ENCODE data around the gene ICOS. TPM values are rescaled to one million over a fixed set of nuclear protein-coding genes. Genes with fewer than 3 reads are reported as not detected.

ICOS gene
- total and polyA plus RNA-seq, 2 of the 4 experiments (the other 2 are of a cell fraction): not detected

DNA sequence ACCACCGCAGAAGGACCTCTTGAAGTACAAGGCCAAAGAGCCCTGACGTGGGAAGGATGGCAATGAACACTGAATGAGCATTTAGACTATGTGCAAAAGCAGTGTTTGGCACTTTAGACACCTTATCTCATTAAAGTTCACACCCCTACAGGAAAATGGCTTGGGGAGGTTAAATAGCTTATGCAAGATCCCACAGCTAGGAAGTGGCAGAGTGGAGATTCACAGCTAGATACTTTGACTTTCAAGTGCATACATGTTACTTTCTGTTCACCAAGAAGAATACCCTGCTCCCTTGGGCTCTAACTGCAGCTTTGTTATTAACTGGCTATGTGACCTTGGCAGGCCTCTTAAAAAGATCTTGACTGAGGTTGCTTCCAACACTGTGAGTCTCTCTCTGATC lies 58.2 kb downstream of the ICOS start:
- dilution Hi-C loops (cut with HindIII; ENCODE audit: low sequenced_read_pairs, unreplicated experiment): no loop called here

More for the DNA sequence above, 58.2 kb downstream of the ICOS start:
- H2BK5ac ChIP-seq (ENCODE audit: low read depth, low read length, poor library complexity, severe bottlenecking): no peak overlapping the region
- no peak overlapping the region for H3K56ac ChIP-seq (ENCODE audit: extremely low read depth, insufficient read depth, low read length)
- no peaks in the 10 kb centered on the region for H3K36me3 ChIP-seq (ENCODE audit: control insufficient read depth, insufficient read depth, low read length)
- BruUV-seq (replicated peaks): no TSS peak
- H3K79me1 ChIP-seq (ENCODE audit: low read depth in 1 of 2, low read length in 2 of 2): no peaks in the 10 kb centered on the region
- in situ Hi-C loops (cut with MboI; ENCODE audit: low sequenced_read_pairs) (no loop called here), intact Hi-C loops (cut with micrococcal nuclease) (no loop called here)
- H4K5ac ChIP-seq (ENCODE audit: low read depth, low read length): no peak overlapping the region
- WGBS, 2 experiments (ENCODE audit: extremely low coverage in 2 of 2, insufficient read length in 1 of 2): no CpG with 5 or more reads among the region's 2 CpGs
- H3K9me1 ChIP-seq (ENCODE audit: insufficient read depth, low read length): no peaks in the 10 kb centered on the region
- no peak overlapping the region for H3K9ac ChIP-seq (ENCODE audit: low read depth, low read length)
- no peak overlapping the region for H3K4me3 ChIP-seq (ENCODE audit: insufficient read depth, low read depth, low read length)
- H3K27ac ChIP-seq (ENCODE audit: insufficient read depth, low read length): no peak overlapping the region
- DNase-seq (no peak), ATAC-seq (ENCODE audit: low read depth) (no peak)
- H3K9me3 ChIP-seq (ENCODE audit: control insufficient read depth, insufficient read depth, low read length): no peaks in the 10 kb centered on the region
- H2BK120ac ChIP-seq (ENCODE audit: low read depth, low read length): no peak overlapping the region
- CTCF ChIA-PET: no interaction called here
- H3K18ac ChIP-seq (ENCODE audit: low read depth, low read length): no peak overlapping the region
- H3K14ac ChIP-seq (replicated peaks; ENCODE audit: low read depth, low read length): no peak overlapping the region
- H2AK9ac ChIP-seq (replicated peaks; ENCODE audit: low read depth, low read length, poor library complexity): no peak overlapping the region
- POLR2A ChIA-PET (ENCODE audit: unreplicated experiment): no interaction called here
- H3K23ac ChIP-seq (ENCODE audit: low read depth, low read length): no peak overlapping the region
- H4K91ac ChIP-seq (ENCODE audit: insufficient read depth, low read depth, low read length): no peak overlapping the region
- no peak overlapping the region for H3K4me2 ChIP-seq (ENCODE audit: low read depth, low read length)
- no peak overlapping the region for H2AFZ ChIP-seq (replicated peaks; ENCODE audit: low read length, poor library complexity)
- no peaks in the 10 kb centered on the region for H4K20me1 ChIP-seq (ENCODE audit: insufficient read depth, low read length)
- H3K27me3 ChIP-seq (ENCODE audit: control insufficient read depth, insufficient read depth, low read length): no peaks in the 10 kb centered on the region; the same call in 1 of the 2 replicates
- H2BK20ac ChIP-seq (ENCODE audit: low read depth, low read length): no peak overlapping the region
- TF ChIP-seq USF2 (IDR thresholded peaks at IDR 0.05; ENCODE audit: low read depth, low read length) (no peak), RFX5 (IDR thresholded peaks at IDR 0.05; ENCODE audit: low read depth, low read length) (no peak), POLR2A (IDR thresholded peaks at IDR 0.05; ENCODE audit: low read depth, low read length) (no peak), CHD1 (IDR thresholded peaks at IDR 0.05; ENCODE audit: low read depth, low read length) (no peak), NFE2L2 (IDR thresholded peaks at IDR 0.05; ENCODE audit: low read depth, low read length) (no peak), MXI1 (IDR thresholded peaks at IDR 0.05; ENCODE audit: borderline replicate concordance, low read depth, low read length) (no peak), RCOR1 (IDR thresholded peaks at IDR 0.05; ENCODE audit: insufficient replicate concordance, low read length) (no peak), FOS (IDR thresholded peaks at IDR 0.05; ENCODE audit: low read depth, low read length) (no peak), CEBPB (IDR thresholded peaks at IDR 0.05; ENCODE audit: low read depth, low read length) (no peak), RAD21 (IDR thresholded peaks at IDR 0.05; ENCODE audit: low read length) (no peak), SMC3 (IDR thresholded peaks at IDR 0.05; ENCODE audit: low read depth, low read length) (no peak), BHLHE40 (IDR thresholded peaks at IDR 0.05; ENCODE audit: low read depth, low read length) (no peak)
- TF ChIP-seq, protein P1, sequence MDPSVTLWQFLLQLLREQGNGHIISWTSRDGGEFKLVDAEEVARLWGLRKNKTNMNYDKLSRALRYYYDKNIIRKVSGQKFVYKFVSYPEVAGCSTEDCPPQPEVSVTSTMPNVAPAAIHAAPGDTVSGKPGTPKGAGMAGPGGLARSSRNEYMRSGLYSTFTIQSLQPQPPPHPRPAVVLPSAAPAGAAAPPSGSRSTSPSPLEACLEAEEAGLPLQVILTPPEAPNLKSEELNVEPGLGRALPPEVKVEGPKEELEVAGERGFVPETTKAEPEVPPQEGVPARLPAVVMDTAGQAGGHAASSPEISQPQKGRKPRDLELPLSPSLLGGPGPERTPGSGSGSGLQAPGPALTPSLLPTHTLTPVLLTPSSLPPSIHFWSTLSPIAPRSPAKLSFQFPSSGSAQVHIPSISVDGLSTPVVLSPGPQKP (IDR thresholded peaks at IDR 0.05; ENCODE audit: borderline replicate concordance, low read depth, low read length): no peak
- H3K4me1 ChIP-seq (ENCODE audit: control insufficient read depth, insufficient read depth, low read length): no peaks in the 10 kb centered on the region
- H2BK15ac ChIP-seq (ENCODE audit: low read depth, low read length): no peak overlapping the region
- no peak overlapping the region for H3K4ac ChIP-seq (ENCODE audit: low read depth, low read length)
- no peak overlapping the region for H4K8ac ChIP-seq (ENCODE audit: low read depth in 2 of 2, low read length in 2 of 2)
- no peak overlapping the region for H2AK5ac ChIP-seq (ENCODE audit: low read depth, low read length)

Measured in IMR-90 (cell line).